Gastrocnemius medialis (tissue), 4 donors: ENCODE results near the gene KCNAB1. TPM values are rescaled to one million over a fixed set of nuclear protein-coding genes. Genes with fewer than 3 reads are reported as not detected.
"Not testable (repeated sequence)": the region's sequence is repeated elsewhere in the genome, so short reads cannot be mapped to it uniquely, and the experiment has no call there.

Experiments used
- ATAC-seq, 2 donors: fragments of 150-250 bp; one replicate each; pipeline ENCODE4 v1.9.1; 2016
- DNase-seq, 2 donors: peaks; one replicate each; pipeline ENCODE4 v3.0.0-alpha.2; 2019
- H3K27ac ChIP-seq, 4 donors: fragments of 200-600 bp; sonication (generic); 1 replicate in 1 of 4; 2 replicates in 3 of 4; pipeline ENCODE4 v1.5.1; 2016 to 2018; ENCODE audit warnings: mild to moderate bottlenecking in 2 of 4, moderate library complexity in 1 of 4
- H3K27me3 ChIP-seq, 3 donors: fragments of 200-600 bp; sonication (generic) in 2 of 3; 1 replicate in 1 of 3; 2 replicates in 2 of 3; pipeline versions ENCODE4 v1.5.1 to v1.6.0; 2016 to 2019; ENCODE audit warnings: mild to moderate bottlenecking in 1 of 3, moderate library complexity in 1 of 3
- H3K36me3 ChIP-seq, 2 donors: fragments of 200-600 bp; sonication (generic) in 1 of 2; one replicate each; pipeline ENCODE4 v1.5.1; 2017 to 2018
- H3K4me1 ChIP-seq, 2 donors: fragments of 200-600 bp; sonication (generic) in 1 of 2; one replicate each; pipeline ENCODE4 v1.5.1; 2016 to 2017; ENCODE audit warnings: mild to moderate bottlenecking in 2 of 2
- H3K4me3 ChIP-seq, 4 donors: fragments of 200-600 bp; sonication (generic) in 3 of 4; 1 replicate in 1 of 4; 2 replicates in 3 of 4; pipeline ENCODE4 v1.5.1; 2016 to 2019; ENCODE audit warnings: mild to moderate bottlenecking in 2 of 4
- H3K9me3 ChIP-seq, 3 donors: fragments of 200-600 bp; sonication (generic) in 2 of 3; 1 replicate in 1 of 3; 2 replicates in 2 of 3; pipeline ENCODE4 v1.5.1; 2016 to 2019
- POLR2A ChIP-seq, 2 donors: fragments of 450-650 bp; IDR thresholded peaks; one replicate each; pipeline ENCODE4 v1.6.1; 2017; ENCODE audit warnings: antibody characterized with exemption in 2 of 2, mild to moderate bottlenecking in 2 of 2, moderate library complexity in 2 of 2
- in situ Hi-C, 4 donors: fragments of 200-750 bp; cut with MboI; loops; one replicate each; pipeline versions ENCODE4 v1.15.0 to v1.8.0; 2017; ENCODE audit warnings: low sequenced_read_pairs in 4 of 4
- intact Hi-C: fragments of 100-400 bp; cut with DNase I; formaldehyde crosslinking; loops from one replicate; pipeline ENCODE4 v1.15.1; 2023; ENCODE audit warnings: low total_unique reads
- total RNA-seq, 4 donors: library from RNA; depleted of rRNA; stranded (reverse); fragments of >200 nt; gene quantifications; one replicate each; pipeline versions ENCODE4 v1.1.0 to v1.2.3, GENCODE V29; 2016
- TF ChIP-seq, protein P1 (sequence below), 5 experiments: fragments of 450-650 bp in 3 of 5; fragments of 200-600 bp in 2 of 5; sonication (generic) in 2 of 5; IDR thresholded peaks in 4 of 5; conservative IDR thresholded peaks in 1 of 5; 1 replicate in 4 of 5; 2 replicates in 1 of 5; pipeline ENCODE4 v1.5.1; 2016 to 2019; ENCODE audit warnings: antibody characterized with exemption in 5 of 5, mild to moderate bottlenecking in 3 of 5, moderate library complexity in 3 of 5

KCNAB1 gene
- total RNA-seq, 4 donors from 2014 or later, result 0.46 to 3.6 (median 1.9) TPM

DNA sequence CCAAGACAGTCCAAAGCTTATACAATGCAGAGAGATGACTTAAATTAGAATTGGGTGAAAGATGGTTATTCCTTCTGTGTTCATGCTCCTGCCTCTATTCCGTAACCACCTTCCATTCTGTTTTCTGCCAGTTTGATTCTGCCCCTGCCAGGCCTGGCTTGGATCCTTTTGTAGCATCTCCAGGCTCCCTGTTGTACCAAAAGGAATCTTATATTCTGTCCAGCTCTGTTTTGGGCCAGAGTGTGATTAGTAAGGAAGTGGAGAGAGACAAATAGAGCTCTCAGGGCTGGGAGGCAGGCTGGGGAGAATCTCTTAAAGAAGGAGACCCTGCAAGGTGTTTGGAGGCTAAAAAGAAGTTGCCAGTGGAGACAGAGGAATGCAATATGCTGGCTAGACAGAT is 63.8 kb downstream of the KCNAB1 start:
- DNase-seq (no peak), ATAC-seq (no peak)
- H3K4me3 ChIP-seq, result no peak overlapping the region
- intact Hi-C loops, result no loop called here
- H3K36me3 ChIP-seq, result no peaks in the 10 kb centered on the region
- in situ Hi-C loops, result loop anchor here in 1 of 4 donors (10.0 kb wide), 1 partner anchor 321 kb away; no protein-coding TSS in a partner anchor
- no peaks in the 10 kb centered on the region for H3K27me3 ChIP-seq
- H3K27ac ChIP-seq, result no peak overlapping the region
- TF ChIP-seq, protein P1, sequence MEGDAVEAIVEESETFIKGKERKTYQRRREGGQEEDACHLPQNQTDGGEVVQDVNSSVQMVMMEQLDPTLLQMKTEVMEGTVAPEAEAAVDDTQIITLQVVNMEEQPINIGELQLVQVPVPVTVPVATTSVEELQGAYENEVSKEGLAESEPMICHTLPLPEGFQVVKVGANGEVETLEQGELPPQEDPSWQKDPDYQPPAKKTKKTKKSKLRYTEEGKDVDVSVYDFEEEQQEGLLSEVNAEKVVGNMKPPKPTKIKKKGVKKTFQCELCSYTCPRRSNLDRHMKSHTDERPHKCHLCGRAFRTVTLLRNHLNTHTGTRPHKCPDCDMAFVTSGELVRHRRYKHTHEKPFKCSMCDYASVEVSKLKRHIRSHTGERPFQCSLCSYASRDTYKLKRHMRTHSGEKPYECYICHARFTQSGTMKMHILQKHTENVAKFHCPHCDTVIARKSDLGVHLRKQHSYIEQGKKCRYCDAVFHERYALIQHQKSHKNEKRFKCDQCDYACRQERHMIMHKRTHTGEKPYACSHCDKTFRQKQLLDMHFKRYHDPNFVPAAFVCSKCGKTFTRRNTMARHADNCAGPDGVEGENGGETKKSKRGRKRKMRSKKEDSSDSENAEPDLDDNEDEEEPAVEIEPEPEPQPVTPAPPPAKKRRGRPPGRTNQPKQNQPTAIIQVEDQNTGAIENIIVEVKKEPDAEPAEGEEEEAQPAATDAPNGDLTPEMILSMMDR (IDR thresholded peaks at IDR 0.05 in 4 of 5, conservative IDR thresholded peaks at IDR 0.05 in 1 of 5), result no peak
- no peaks in the 10 kb centered on the region for H3K4me1 ChIP-seq
- H3K9me3 ChIP-seq, result no peaks in the 10 kb centered on the region

DNA sequence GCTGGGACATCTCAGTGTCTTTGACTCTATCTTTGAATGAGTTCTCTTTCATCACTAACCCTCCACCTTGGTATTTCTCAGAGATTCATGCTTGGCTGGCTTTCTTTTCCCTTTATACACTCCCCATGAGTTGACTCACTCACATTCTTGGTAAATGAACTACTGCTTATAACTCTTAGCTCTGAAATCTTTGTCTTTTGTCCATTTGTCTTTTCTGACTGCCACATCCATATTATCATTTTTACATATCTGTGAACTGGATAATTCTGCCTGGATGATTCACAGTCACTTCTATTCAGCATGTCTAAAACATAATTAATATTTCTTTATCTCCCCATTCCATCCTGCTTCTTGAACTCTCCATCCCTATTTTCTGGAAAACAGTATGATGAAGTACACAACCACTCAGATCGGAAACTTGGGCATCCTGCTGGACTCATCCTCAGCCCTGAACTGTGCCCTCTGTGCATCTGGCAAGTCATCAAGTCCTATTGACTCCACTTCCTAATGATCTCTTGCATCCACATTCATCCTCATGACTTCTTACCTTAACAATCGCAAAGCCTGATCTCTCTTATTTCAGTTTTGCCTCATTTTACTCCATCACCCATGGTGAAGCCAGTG is 66.9 kb downstream of the KCNAB1 start:
- H3K9me3 ChIP-seq, result no peaks in the 10 kb centered on the region
- DNase-seq, result no peak
- intact Hi-C loops (no loop called here), in situ Hi-C loops (loop anchor here in 1 of 4 donors (10.0 kb wide), 1 partner anchor 318 kb away; no protein-coding TSS in a partner anchor)
- H3K4me1 ChIP-seq, result no peaks in the 10 kb centered on the region
- no peak overlapping the region for H3K4me3 ChIP-seq
- no peak overlapping the region for H3K27ac ChIP-seq
- H3K36me3 ChIP-seq, result no peaks in the 10 kb centered on the region
- no peak for ATAC-seq
- TF ChIP-seq, protein P1 (IDR thresholded peaks at IDR 0.05 in 4 of 5, conservative IDR thresholded peaks at IDR 0.05 in 1 of 5), result no peak
- no peak for TF ChIP-seq POLR2A (IDR thresholded peaks at IDR 0.05)
- no peaks in the 10 kb centered on the region for H3K27me3 ChIP-seq

GRCh38 chr3:156188757-156189156 is 68.4 kb downstream of the KCNAB1 start:
- H3K9me3 ChIP-seq, result no peaks in the 10 kb centered on the region
- TF ChIP-seq POLR2A (IDR thresholded peaks at IDR 0.05), result no peak
- TF ChIP-seq, protein P1 (IDR thresholded peaks at IDR 0.05 in 4 of 5, conservative IDR thresholded peaks at IDR 0.05 in 1 of 5), result no peak
- intact Hi-C loops, result no loop called here
- ATAC-seq, result no peak
- no peaks in the 10 kb centered on the region for H3K27me3 ChIP-seq
- H3K27ac ChIP-seq, result no peak overlapping the region
- H3K4me3 ChIP-seq, result no peak overlapping the region
- H3K36me3 ChIP-seq, result no peaks in the 10 kb centered on the region
- in situ Hi-C loops, result loop anchor here in 1 of 4 donors (10.0 kb wide), 1 partner anchor 316 kb away; no protein-coding TSS in a partner anchor
- no peaks in the 10 kb centered on the region for H3K4me1 ChIP-seq
- DNase-seq, result no peak

DNA sequence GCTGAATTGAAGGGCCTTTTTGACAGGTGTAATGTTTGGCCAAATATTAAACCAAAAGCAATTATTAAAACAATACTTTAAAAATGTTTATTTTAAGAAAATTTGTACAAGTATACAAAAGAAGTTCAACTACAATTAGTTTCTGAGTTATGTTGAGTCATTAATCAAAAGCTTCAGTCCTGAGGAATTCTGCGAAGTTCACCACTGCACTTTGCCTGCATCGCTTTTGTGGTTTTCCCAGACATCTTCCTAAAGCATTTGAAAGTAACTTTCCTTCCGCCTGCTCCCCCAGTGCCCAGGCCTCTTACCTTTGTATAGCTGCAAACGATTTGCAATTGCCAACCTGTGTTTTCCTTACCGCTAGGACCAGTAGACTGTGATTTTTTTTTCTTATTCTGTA is 69.5 kb downstream of the KCNAB1 start:
- H3K4me3 ChIP-seq, result no peak overlapping the region
- no peaks in the 10 kb centered on the region for H3K9me3 ChIP-seq
- no peak for TF ChIP-seq POLR2A (IDR thresholded peaks at IDR 0.05)
- TF ChIP-seq, protein P1 (IDR thresholded peaks at IDR 0.05 in 4 of 5, conservative IDR thresholded peaks at IDR 0.05 in 1 of 5), result no peak
- H3K36me3 ChIP-seq, result no peaks in the 10 kb centered on the region
- no peak overlapping the region for H3K27ac ChIP-seq
- intact Hi-C loops (no loop called here), in situ Hi-C loops (loop anchor here in 1 of 4 donors (10.0 kb wide), 1 partner anchor 315 kb away; no protein-coding TSS in a partner anchor)
- H3K27me3 ChIP-seq, result no peaks in the 10 kb centered on the region
- ATAC-seq (no peak), DNase-seq (no peak)
- H3K4me1 ChIP-seq, result no peaks in the 10 kb centered on the region

DNA sequence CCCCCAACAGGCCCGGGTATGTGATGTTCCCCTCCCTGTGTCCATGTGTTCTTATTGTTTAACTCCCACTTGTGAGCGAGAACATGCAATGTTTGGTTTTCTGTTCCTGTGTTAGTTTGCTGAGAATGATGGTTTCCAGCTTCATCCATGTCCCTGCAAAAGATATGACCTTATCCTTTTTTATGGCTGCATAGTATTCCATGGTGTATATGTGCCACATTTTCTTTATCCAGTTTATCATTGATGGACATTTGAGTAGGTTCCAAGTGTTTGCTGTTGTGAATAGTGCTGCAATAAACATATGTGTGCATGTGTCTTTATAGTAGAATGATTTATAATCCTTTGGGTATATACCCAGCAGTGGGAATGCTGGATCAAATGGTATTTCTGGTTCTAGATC is 74.6 kb downstream of the KCNAB1 start:
- ATAC-seq, DNase-seq, intact Hi-C loops: not testable (repeated sequence)

DNA sequence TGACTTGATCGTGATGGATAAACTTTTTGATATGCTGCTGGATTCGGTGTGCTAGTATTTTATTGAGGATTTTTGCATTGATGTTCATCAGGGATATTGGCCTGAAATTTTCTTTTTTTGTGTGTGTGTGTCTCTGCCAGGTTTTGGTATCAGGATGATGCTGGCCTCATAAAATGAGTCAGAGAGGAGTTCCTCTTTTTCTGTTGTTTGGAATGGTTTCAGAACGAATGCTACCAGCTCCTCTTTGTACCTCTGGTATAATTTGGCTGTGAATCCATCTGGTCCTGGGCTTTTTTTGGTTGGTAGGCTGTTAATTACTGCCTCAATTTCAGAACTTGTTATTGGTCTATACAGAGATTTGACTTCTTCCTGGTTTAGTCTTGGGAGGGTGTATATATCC is 76.8 kb downstream of the KCNAB1 start:
- H3K36me3 ChIP-seq, H3K9me3 ChIP-seq, H3K27ac ChIP-seq, ATAC-seq, H3K4me1 ChIP-seq, intact Hi-C loops, H3K27me3 ChIP-seq, in situ Hi-C loops, DNase-seq, H3K4me3 ChIP-seq: not testable (repeated sequence)

More for the DNA sequence above, 74.6 kb downstream of the KCNAB1 start:
- in situ Hi-C loops, H3K27me3 ChIP-seq, H3K36me3 ChIP-seq, H3K4me3 ChIP-seq, H3K4me1 ChIP-seq, H3K27ac ChIP-seq, H3K9me3 ChIP-seq: not testable (repeated sequence)
